NCI-H2196 (cell line): ENCODE results near the gene OR51I2.

Experiments used
- DNase-seq: peaks from one replicate; lab custom pipeline; 2025; ENCODE audit not compliant: unreplicated experiment; lab: John Stamatoyannopoulos, UW

The OR51I2 gene

DNA sequence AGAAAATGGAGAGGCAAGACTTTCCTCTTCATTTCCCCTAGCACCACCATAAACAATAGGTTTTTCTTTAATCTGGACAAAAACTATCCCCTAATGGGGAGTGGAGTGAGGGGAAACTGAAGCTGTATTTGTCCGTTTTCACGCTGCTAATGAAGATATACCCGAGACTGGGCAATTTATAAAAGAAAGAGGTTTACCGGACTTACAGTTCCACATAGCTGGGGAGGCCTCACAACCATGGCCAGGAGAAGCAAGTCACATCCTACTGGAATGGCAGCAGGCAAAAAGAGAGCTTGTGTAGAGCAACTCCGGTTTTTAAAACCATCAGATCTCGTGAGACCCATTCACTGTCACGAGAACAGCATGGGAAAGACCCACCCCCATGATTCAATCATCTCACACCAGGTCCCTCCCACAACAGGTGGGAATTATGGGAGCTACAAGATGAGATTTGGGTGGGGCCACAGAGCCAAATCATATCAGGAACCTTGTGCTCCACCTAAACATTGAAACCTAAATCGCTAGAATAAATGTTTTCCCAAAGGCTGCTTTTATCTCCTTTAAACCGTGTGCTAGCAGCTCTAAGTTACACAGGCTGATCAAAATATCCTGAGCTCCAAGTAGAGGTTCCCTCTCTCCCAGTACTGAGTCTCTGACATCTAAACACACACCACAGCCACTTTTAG, 56.4 kb downstream of the OR51I2 start:
- DNase-seq: no peak
